Kidney glomerular epithelial cell (primary cell): Measurements from ENCODE around the gene TMEM255B.
"Not testable (repeated sequence)": the region's sequence is repeated elsewhere in the genome, so short reads cannot be mapped to it uniquely, and the experiment has no call there.

Source experiments
- DNase-seq: peaks from one replicate; lab custom pipeline; 2025; lab: John Stamatoyannopoulos, UW

The TMEM255B gene

GRCh38 chr13:113817860-113818691 is 59.0 kb downstream of the TMEM255B start:
- no peak for DNase-seq

- DNase-seq, result no peak
These were observed 59.8 kb downstream of the TMEM255B start for GRCh38 chr13:113818700-113819295.

DNA sequence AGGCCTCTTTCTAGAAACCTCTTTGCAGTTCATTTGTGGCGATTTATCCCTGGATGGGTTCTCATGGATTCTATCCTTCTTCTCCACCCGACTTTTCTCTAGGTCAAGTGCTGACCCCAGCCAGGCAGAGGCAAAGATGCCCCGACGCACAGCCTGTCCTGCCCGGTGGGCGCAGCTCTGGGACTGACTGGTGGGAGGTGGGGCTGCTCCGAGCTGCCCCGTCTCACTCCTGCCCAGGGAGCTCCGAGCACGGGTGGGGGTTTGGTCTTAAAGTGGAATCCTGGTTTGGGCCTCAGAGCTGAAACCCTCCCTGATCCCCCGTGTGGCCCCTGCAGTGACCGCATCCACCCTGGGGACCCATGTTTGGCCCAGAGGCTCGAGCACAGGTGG is 60.3 kb downstream of the TMEM255B start:
- no peak for DNase-seq

GRCh38 chr13:113819731-113820715 is 61.0 kb downstream of the TMEM255B start:
- no peak for DNase-seq

GRCh38 chr13:113820813-113821651 is 62.0 kb downstream of the TMEM255B start:
- peak; percentile 92 for DNase-seq

GRCh38 chr13:113821847-113822246 is 62.8 kb downstream of the TMEM255B start:
- no peak for DNase-seq

GRCh38 chr13:113822266-113822665 is 63.2 kb downstream of the TMEM255B start:
- DNase-seq, result no peak

DNA sequence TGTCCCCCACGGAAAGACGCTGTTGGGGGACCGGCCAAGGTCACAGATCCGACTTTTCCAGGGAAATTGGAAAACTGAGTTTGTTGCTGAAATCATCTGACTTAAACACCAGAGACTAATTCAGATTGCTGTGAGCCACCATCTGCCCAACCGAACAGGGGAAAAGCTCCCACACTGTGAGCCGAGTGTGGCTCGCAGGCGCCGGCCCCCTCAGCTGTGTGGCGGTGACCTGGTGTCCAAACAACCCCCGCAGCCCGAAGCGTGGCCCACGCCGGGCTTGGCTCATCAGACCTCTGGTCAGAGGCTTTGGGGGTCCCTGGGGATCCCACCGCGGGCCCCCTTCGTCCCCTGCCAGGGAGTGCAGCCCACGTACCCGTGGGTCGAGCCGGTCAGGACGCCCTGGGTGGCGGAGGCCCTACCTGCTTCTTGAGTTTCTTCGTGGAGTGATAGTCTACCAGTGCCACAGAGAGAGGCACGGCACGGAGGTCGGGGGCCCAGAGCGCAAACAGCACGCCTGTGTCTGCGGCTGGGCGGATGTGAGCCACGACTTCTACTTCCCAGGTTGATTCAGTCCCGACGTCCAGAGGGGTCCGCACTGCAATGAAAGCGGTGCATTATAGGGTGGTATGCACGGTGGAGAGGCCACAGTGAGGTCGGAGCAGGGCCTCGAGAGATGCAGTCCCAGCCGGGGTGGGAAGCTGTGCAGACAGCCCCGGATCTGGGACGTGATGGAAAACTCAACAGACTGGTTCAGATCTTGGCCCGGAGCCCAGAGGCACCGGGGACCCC is 64.1 kb downstream of the TMEM255B start:
- no peak for DNase-seq

DNA sequence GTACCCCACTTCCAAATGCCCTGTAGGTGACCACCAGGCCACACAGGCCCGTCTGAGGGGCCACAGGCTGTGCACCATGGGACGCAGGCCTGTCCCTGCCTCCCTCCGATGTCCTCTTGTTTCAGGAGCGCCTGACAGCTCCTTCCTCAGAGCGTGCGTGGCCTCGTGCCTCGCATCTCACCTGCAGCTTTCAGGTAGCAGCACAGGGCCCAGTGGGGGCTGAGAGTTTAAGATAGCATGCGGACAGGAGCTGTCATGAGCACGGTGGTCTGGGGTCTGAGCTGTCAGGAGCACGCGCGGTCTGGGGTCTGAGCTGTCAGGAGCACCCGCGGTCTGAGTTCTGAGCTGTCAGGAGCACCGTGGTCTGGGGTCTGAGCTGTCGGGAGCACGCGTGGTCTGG is 64.7 kb downstream of the TMEM255B start:
- no peak for DNase-seq

GRCh38 chr13:113825841-113826240 is 66.8 kb downstream of the TMEM255B start:
- no peak for DNase-seq

GRCh38 chr13:113826446-113826845 is 67.4 kb downstream of the TMEM255B start:
- not testable (repeated sequence) for DNase-seq

DNA sequence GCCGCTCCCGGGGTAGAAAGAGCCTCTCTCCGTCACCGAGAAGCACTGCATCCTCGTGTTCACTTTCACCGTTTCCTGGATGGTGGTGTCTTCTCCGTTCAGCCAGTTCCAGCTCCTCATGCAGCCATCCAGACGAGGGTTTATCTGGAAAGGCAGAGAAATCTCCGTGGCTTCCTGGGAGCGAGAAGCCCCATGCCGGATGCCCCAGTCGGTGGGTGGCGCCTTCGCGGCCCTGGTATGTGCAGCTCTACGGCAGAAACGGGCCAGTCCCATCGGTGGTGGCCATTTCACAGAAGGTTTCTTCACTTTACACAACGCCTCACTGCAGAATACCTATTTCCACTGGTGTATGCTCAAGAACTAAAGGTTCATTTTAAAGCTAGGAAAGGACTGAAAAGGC is 68.0 kb downstream of the TMEM255B start:
- DNase-seq, result no peak

DNA sequence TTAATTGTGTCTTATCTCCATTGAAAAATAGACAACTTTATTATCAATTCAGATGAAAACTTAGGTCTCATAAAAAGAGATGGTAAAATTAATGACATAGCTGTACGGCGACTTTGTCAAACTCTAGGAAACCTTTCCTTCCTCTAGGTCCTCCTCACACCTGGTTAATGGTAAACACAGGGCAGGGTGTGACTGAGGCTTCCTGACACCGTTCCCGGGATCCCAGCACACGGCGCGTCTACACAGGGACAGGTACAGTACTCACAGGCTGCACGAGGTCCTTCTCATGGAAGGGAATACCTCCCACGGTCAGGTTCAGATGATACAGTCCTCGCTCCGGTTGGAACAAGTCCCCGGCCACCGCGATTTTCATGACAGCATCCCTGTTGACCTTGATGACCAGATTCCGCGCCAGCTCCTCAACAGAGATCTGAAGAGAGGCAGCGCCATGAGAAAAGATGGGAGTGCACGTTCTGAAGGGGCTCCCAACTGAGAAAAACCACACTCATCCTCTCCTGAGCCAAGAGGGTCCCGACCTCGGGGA is 69.3 kb downstream of the TMEM255B start:
- no peak for DNase-seq

DNA sequence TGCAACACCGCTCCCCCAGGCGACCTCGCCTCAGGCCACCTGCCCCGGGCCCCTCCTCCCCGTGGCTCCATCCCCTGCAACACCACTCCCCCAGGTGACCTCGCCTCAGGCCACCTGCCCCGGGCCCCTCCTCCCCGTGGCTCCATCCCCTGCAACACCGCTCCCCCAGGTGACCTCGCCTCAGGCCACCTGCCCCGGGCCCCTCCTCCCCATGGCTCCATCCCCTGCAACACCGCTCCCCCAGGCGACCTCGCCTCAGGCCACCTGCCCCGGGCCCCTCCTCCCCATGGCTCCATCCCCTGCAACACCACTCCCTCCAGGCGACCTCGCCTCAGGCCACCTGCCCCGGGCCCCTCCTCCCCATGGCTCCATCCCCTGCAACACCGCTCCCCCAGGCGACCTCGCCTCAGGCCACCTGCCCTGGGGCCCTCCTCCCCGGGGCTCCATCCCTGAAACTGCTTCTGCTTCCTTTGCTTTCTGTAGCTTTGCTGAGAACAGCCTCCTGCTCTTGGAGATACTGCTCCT is 71.5 kb downstream of the TMEM255B start:
- DNase-seq, result not testable (repeated sequence)

GRCh38 chr13:113831061-113831460 is 72.0 kb downstream of the TMEM255B start:
- no peak for DNase-seq

- no peak for DNase-seq
These were observed 73.2 kb downstream of the TMEM255B start for GRCh38 chr13:113832205-113832604.

GRCh38 chr13:113832631-113833030 is 73.6 kb downstream of the TMEM255B start:
- DNase-seq, result no peak

GRCh38 chr13:113833111-113833830 is 74.2 kb downstream of the TMEM255B start:
- DNase-seq, result no peak

DNA sequence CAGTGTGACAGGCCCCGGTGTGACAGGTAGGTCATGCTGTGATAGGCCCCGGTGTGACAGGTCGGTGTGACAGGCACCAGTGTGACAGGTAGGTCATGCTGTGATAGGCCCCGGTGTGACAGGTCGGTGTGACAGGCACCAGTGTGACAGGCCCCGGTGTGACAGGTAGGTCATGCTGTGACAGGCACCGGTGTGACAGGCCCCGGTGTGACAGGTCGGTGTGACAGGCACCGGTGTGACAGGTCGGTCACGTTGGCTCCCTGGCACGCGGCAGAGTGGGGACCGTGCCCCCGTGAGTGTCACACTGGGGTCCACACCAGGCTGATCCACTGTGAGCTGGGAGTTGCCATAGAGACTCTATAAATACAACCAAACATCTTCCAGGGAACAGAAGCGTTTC is 75.0 kb downstream of the TMEM255B start:
- not testable (repeated sequence) for DNase-seq
